ENCODE data around the gene B9D1.

B9D1 gene

GRCh38 chr17:19401321-19402010, 38.9 kb upstream of the B9D1 start:
- DNase-seq (ENCODE audit: low read depth, low spot score), result no peak
- TF ChIP-seq CTCF (IDR thresholded peaks at IDR 0.05; ENCODE audit: low read depth, low read length), result no peak
- H3K4me3 ChIP-seq (ENCODE audit: low read depth, low read length), result no peak overlapping the region
- in situ Hi-C loops (cut with HindIII; ENCODE audit: low sequenced_read_pairs), result no loop called here

- in situ Hi-C loops (cut with HindIII; ENCODE audit: low sequenced_read_pairs), result no loop called here
- H3K4me3 ChIP-seq (ENCODE audit: low read depth, low read length), result no peak overlapping the region
- no peak for DNase-seq (ENCODE audit: low read depth, low spot score)
- TF ChIP-seq CTCF (IDR thresholded peaks at IDR 0.05; ENCODE audit: low read depth, low read length), result no peak
Observed at GRCh38 chr17:19399750-19400450, 37.4 kb upstream of the B9D1 start.

GRCh38 chr17:19398301-19399181, 36.0 kb upstream of the B9D1 start:
- H3K4me3 ChIP-seq (ENCODE audit: low read depth, low read length), result no peak overlapping the region
- in situ Hi-C loops (cut with HindIII; ENCODE audit: low sequenced_read_pairs), result no loop called here
- DNase-seq (ENCODE audit: low read depth, low spot score), result peak; percentile 30
- TF ChIP-seq CTCF (IDR thresholded peaks at IDR 0.05; ENCODE audit: low read depth, low read length), result no peak

GRCh38 chr17:19397556-19398041, 35.1 kb upstream of the B9D1 start:
- no peak for TF ChIP-seq CTCF (IDR thresholded peaks at IDR 0.05; ENCODE audit: low read depth, low read length)
- in situ Hi-C loops (cut with HindIII; ENCODE audit: low sequenced_read_pairs), result no loop called here
- H3K4me3 ChIP-seq (ENCODE audit: low read depth, low read length), result no peak overlapping the region
- DNase-seq (ENCODE audit: low read depth, low spot score), result no peak

GRCh38 chr17:19392303-19392702, 29.8 kb upstream of the B9D1 start:
- in situ Hi-C loops (cut with HindIII; ENCODE audit: low sequenced_read_pairs), result no loop called here
- no peak for DNase-seq (ENCODE audit: low read depth, low spot score)
- H3K4me3 ChIP-seq (ENCODE audit: low read depth, low read length), result no peak overlapping the region
- TF ChIP-seq CTCF (IDR thresholded peaks at IDR 0.05; ENCODE audit: low read depth, low read length), result no peak

GRCh38 chr17:19391432-19391831, 28.9 kb upstream of the B9D1 start:
- in situ Hi-C loops (cut with HindIII; ENCODE audit: low sequenced_read_pairs), result no loop called here
- TF ChIP-seq CTCF (IDR thresholded peaks at IDR 0.05; ENCODE audit: low read depth, low read length), result no peak
- no peak for DNase-seq (ENCODE audit: low read depth, low spot score)
- H3K4me3 ChIP-seq (ENCODE audit: low read depth, low read length), result no peak overlapping the region

Measured in astrocyte of the spinal cord (primary cell).